Heart left ventricle (tissue), 16 donors: ENCODE data around the gene NR2F1-AS1. TPM values are rescaled to one million over a fixed set of nuclear protein-coding genes. Genes with fewer than 3 reads are reported as not detected.
"Not testable (repeated sequence)": the region's sequence is repeated elsewhere in the genome, so short reads cannot be mapped to it uniquely, and the experiment has no call there.

Source experiments
- ATAC-seq, 4 donors: fragments of 200-7000 bp; cut with Tn5 transposase; one replicate each; pipeline ENCODE4 v1.9.1; 2020 to 2022; ENCODE audit warnings: moderate library complexity in 4 of 4, mild to moderate bottlenecking in 3 of 4, moderate number of reproducible peaks in 1 of 4
- DNase-seq, 5 donors: peaks; one replicate each; pipeline ENCODE4 v3.0.0-alpha.2; 2020
- H3K27ac ChIP-seq, 12 donors: fragments of 200-600 bp; sonication (generic) in 4 of 12; one replicate each; pipeline versions ENCODE4 v1.5.0 to v1.8.0; 2016 to 2022; ENCODE audit warnings: mild to moderate bottlenecking in 2 of 12
- H3K27me3 ChIP-seq, 9 donors: fragments of 200-600 bp; sonication (generic) in 2 of 9; one replicate each; pipeline versions ENCODE4 v1.5.1 to v1.8.0; 2016 to 2022; ENCODE audit warnings: mild to moderate bottlenecking in 3 of 9
- H3K36me3 ChIP-seq, 9 donors: fragments of 200-600 bp; sonication (generic) in 2 of 9; one replicate each; pipeline versions ENCODE4 v1.5.0 to v1.8.0; 2018 to 2022; ENCODE audit warnings: mild to moderate bottlenecking in 2 of 9
- H3K4me1 ChIP-seq, 12 donors: fragments of 200-600 bp; sonication (generic) in 4 of 12; one replicate each; pipeline versions ENCODE4 v1.5.0 to v1.8.0; 2016 to 2022; ENCODE audit warnings: mild to moderate bottlenecking in 3 of 12
- H3K4me3 ChIP-seq, 12 donors: fragments of 200-600 bp; sonication (generic) in 4 of 12; one replicate each; pipeline versions ENCODE4 v1.5.0 to v1.8.0; 2017 to 2022; ENCODE audit warnings: mild to moderate bottlenecking in 9 of 12, moderate library complexity in 4 of 12
- H3K9me3 ChIP-seq, 12 donors: fragments of 200-600 bp; sonication (generic) in 4 of 12; one replicate each; pipeline versions ENCODE4 v1.5.0 to v1.8.0; 2016 to 2022; ENCODE audit warnings: mild to moderate bottlenecking in 1 of 12
- CTCF ChIP-seq, 12 donors: fragments of 200-600 bp; sonication (generic) in 4 of 12; IDR thresholded peaks; one replicate each; pipeline versions ENCODE4 v1.5.0 to v1.8.0; 2018 to 2022; ENCODE audit warnings: antibody characterized with exemption in 12 of 12, mild to moderate bottlenecking in 5 of 12
- POLR2A ChIP-seq, 2 donors: fragments of 450-650 bp; IDR thresholded peaks; one replicate each; pipeline ENCODE4 v1.6.1; 2017; ENCODE audit warnings: antibody characterized with exemption in 2 of 2, mild to moderate bottlenecking in 2 of 2, moderate library complexity in 2 of 2
- WGBS, 4 donors: extraction: QIAGEN DNeasy Blood & Tissue Kit in 2 of 4; methylation state at CpG; one replicate each; pipeline versions ENCODE4 v1.1.5 to v1.1.7; 2013 to 2018; 5-methylcytosine and 5-hydroxymethylcytosine counted together
- intact Hi-C, 10 donors: fragments of 100-400 bp; cut with DNase I; formaldehyde crosslinking; loops; one replicate each; pipeline versions ENCODE4 v1.11.1 to v1.14.2; 2022
- polyA plus RNA-seq, 2 donors: library from polyadenylated mRNA; stranded (reverse); fragments of 200-250 nt; gene quantifications; one replicate each; pipeline ENCODE4 v1.2.3, GENCODE V29; 2013
- total RNA-seq, 9 donors: library from RNA; depleted of rRNA in 2 of 9; stranded (reverse); fragments of >200 nt in 2 of 9; fragmentation: NEBNext Ultra II Directional in 3 of 9; extraction: Animal tissue kit (Norgen Biotek cat#: 25700) in 3 of 9; gene quantifications; one replicate each; pipeline versions ENCODE4 v1.1.0 to v1.2.4, GENCODE V29; 2016 to 2023
- donor health status: ischemic (EF 13 %, LVEDD 7.1; RV severe dilation, severe dysfunction).
- donor health status: healthy with polysubstance abuse.
- donor health status: DM: no; HTN: yes; CAD: no.
- donor health status: DM: no; HTN: no; CAD: no.
- donor health status: ischemic (EF 25% LVEDD 6.9; RV normal size, moderate dysfunction).
- donor health status: ischemic (EF 25% LVEDD 5.7; RV mildly dilated, moderate dysfunction).
- donor health status: healthy.
- donor health status: DM: yes; HTN: yes; CAD: no.
- donor health status: ischemic (EF 35%, LVEDD 5.7; RV mildly dilated, moderate dysfunction).
- donor health status: nonischemic (EF 11% LVEDD 7.7; RV severe dilation, severe dysfunction).
- donor health status: DM: yes; HTN: yes; CAD: no.
- donor health status: PGD.
- donor health status: ischemic (EF 29% LVEDD 5.4; RV normal size, mild dysfunction).
- donor health status: nonischemic (EF 23%, LVEDD 6.1; RV moderate dilation, normal function).

The NR2F1-AS1 gene
- total and polyA plus RNA-seq, 11 donors, result 0.17 to 4.5 (median 0.67) TPM; not detected in 3

- Histone ChIP-seq H3K27me3 (no peaks in the 10 kb centered on the region), H3K4me1 (no peaks in the 10 kb centered on the region), H3K9me3 (peaks cover 0 to 40% (median 19%) of the 10 kb centered on the region in 12 donors), H3K27ac (no peak overlapping the region), H3K36me3 (no peaks in the 10 kb centered on the region), H3K4me3 (no peak overlapping the region)
- WGBS, 4 donors, result 98 to 100% (median 100%) methylated on average over 1 of the region's 1 CpG
- TF ChIP-seq CTCF (IDR thresholded peaks at IDR 0.05), result no peak
- no peak for TF ChIP-seq POLR2A (IDR thresholded peaks at IDR 0.05)
- no peak for ATAC-seq
- no peak for DNase-seq
- intact Hi-C loops, result no loop called here
These were observed 118.1 kb downstream of the NR2F1-AS1 start for GRCh38 chr5:93462916-93463315.

GRCh38 chr5:93461756-93462155 lies 119.3 kb downstream of the NR2F1-AS1 start:
- ATAC-seq (no peak), DNase-seq (no peak)
- intact Hi-C loops, result no loop called here
- no peaks in the 10 kb centered on the region for H3K36me3 ChIP-seq
- TF ChIP-seq POLR2A (IDR thresholded peaks at IDR 0.05), result no peak
- no peak for TF ChIP-seq CTCF (IDR thresholded peaks at IDR 0.05)
- peaks cover 0 to 37% (median 19%) of the 10 kb centered on the region in 12 donors for H3K9me3 ChIP-seq
- H3K27me3 ChIP-seq, result no peaks in the 10 kb centered on the region
- H3K4me3 ChIP-seq, result no peak overlapping the region
- no peaks in the 10 kb centered on the region for H3K4me1 ChIP-seq
- WGBS, 4 donors, result 85 to 98% (median 91%) methylated on average over 1 of the region's 1 CpG
- no peak overlapping the region for H3K27ac ChIP-seq

GRCh38 chr5:93460286-93460685 lies 120.7 kb downstream of the NR2F1-AS1 start:
- H3K27ac ChIP-seq, result no peak overlapping the region
- TF ChIP-seq CTCF (IDR thresholded peaks at IDR 0.05) (no peak), POLR2A (IDR thresholded peaks at IDR 0.05) (no peak)
- no peaks in the 10 kb centered on the region for H3K4me1 ChIP-seq
- no peak overlapping the region for H3K4me3 ChIP-seq
- ATAC-seq (no peak), DNase-seq (no peak)
- WGBS, 4 donors, result 90 to 97% (median 92%) methylated on average over 2 of the region's 2 CpGs
- intact Hi-C loops, result no loop called here
- no peaks in the 10 kb centered on the region for H3K27me3 ChIP-seq
- H3K36me3 ChIP-seq, result no peaks in the 10 kb centered on the region
- peaks cover 0 to 34% (median 19%) of the 10 kb centered on the region in 12 donors for H3K9me3 ChIP-seq

GRCh38 chr5:93456796-93457195 lies 124.2 kb downstream of the NR2F1-AS1 start:
- H3K4me3 ChIP-seq, H3K36me3 ChIP-seq, H3K9me3 ChIP-seq, H3K4me1 ChIP-seq, ATAC-seq, DNase-seq, intact Hi-C loops, H3K27ac ChIP-seq, H3K27me3 ChIP-seq: not testable (repeated sequence)
- 30 to 52% (median 49%) methylated on average over 8 of the region's 8 CpGs for WGBS, 4 donors

- Histone ChIP-seq H3K27me3 (no peaks in the 10 kb centered on the region), H3K4me3 (no peak overlapping the region), H3K27ac (no peak overlapping the region), H3K9me3 (no peaks in the 10 kb centered on the region), H3K36me3 (no peaks in the 10 kb centered on the region), H3K4me1 (no peaks in the 10 kb centered on the region)
- no peak for DNase-seq
- no peak for ATAC-seq
- TF ChIP-seq CTCF (IDR thresholded peaks at IDR 0.05) (no peak), POLR2A (IDR thresholded peaks at IDR 0.05) (no peak)
- 93 to 100% (median 94%) methylated on average over 1 of the region's 1 CpG for WGBS, 4 donors
- intact Hi-C loops, result no loop called here
These were observed 126.1 kb downstream of the NR2F1-AS1 start for GRCh38 chr5:93454896-93455295.
